ENCODE data around the gene GNG4.

DNA sequence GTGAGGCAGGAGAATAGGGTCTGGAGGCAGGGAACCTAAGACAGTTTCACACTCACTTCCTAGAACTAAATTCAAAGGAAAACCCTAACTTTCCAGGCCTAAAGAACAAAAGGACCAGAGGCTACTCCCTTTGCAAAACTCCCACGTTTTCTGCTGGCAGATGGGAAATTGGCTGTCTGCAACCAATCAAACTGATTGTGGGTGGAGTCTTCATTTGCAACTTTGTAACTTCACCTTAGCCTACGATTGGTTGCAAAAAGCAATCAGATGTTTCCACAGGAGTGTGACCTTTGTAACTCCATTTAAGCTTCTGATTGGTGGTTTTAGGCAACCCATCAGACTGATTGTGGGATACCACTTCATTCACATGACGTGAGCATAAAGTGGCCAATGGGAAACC is 19.7 kb upstream of the GNG4 start:
- TF ChIP-seq, protein P1, sequence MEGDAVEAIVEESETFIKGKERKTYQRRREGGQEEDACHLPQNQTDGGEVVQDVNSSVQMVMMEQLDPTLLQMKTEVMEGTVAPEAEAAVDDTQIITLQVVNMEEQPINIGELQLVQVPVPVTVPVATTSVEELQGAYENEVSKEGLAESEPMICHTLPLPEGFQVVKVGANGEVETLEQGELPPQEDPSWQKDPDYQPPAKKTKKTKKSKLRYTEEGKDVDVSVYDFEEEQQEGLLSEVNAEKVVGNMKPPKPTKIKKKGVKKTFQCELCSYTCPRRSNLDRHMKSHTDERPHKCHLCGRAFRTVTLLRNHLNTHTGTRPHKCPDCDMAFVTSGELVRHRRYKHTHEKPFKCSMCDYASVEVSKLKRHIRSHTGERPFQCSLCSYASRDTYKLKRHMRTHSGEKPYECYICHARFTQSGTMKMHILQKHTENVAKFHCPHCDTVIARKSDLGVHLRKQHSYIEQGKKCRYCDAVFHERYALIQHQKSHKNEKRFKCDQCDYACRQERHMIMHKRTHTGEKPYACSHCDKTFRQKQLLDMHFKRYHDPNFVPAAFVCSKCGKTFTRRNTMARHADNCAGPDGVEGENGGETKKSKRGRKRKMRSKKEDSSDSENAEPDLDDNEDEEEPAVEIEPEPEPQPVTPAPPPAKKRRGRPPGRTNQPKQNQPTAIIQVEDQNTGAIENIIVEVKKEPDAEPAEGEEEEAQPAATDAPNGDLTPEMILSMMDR (IDR thresholded peaks at IDR 0.05), result no peak
- TF ChIP-seq POLR2A (IDR thresholded peaks at IDR 0.05), result no peak
